Kidney (tissue), 14 donors: ENCODE measurements around the gene TBCD. TPM values are rescaled to one million over a fixed set of nuclear protein-coding genes. Genes with fewer than 3 reads are reported as not detected.

Experiments used
- DNase-seq, 5 donors: peaks; one replicate each; pipeline ENCODE4 v3.0.0-alpha.2; 2013 to 2020
- FAIRE-seq: peaks from 2 replicates; lab custom pipeline; 2012; peaks lifted over from hg19 to GRCh38; lab: Jason Lieb, UNC
- H3K27ac ChIP-seq, 2 donors: one replicate each; pipeline ENCODE4 v1.7.0; 2013; ENCODE audit warnings: low read depth in 2 of 2, low read length in 2 of 2, inconsistent platforms in 1 of 2
- H3K27me3 ChIP-seq: one replicate; pipeline ENCODE4 v1.7.1; 2013; ENCODE audit warnings: low read length, inconsistent platforms; ENCODE audit not compliant: control insufficient read depth, insufficient read depth
- H3K36me3 ChIP-seq, 3 donors: one replicate each; pipeline versions ENCODE4 v1.7.0 to v1.7.1; 2013; ENCODE audit warnings: low read length in 3 of 3, control low read depth in 1 of 3, inconsistent platforms in 1 of 3; ENCODE audit not compliant: insufficient read depth in 3 of 3, control insufficient read depth in 2 of 3
- H3K4me1 ChIP-seq, 3 donors: one replicate each; pipeline versions ENCODE4 v1.7.0 to v1.7.1; 2013; ENCODE audit warnings: low read length in 3 of 3, inconsistent platforms in 1 of 3, low read depth in 1 of 3; ENCODE audit not compliant: control insufficient read depth in 2 of 3, insufficient read depth in 2 of 3
- H3K4me3 ChIP-seq, 3 donors: one replicate each; pipeline versions ENCODE4 v1.7.0 to v1.8.1; 2013; ENCODE audit warnings: low read length in 3 of 3, control low read depth in 1 of 3, inconsistent platforms in 1 of 3
- H3K9ac ChIP-seq, 3 donors: one replicate each; pipeline versions ENCODE4 v1.7.0 to v1.7.1; 2013; ENCODE audit warnings: low read length in 3 of 3, control low read depth in 1 of 3, inconsistent platforms in 1 of 3
- H3K9me3 ChIP-seq, 3 donors: one replicate each; pipeline versions ENCODE4 v1.7.0 to v1.7.1; 2013; ENCODE audit warnings: low read length in 3 of 3, control low read depth in 1 of 3, inconsistent platforms in 1 of 3; ENCODE audit not compliant: control insufficient read depth in 2 of 3, insufficient read depth in 1 of 3
- CTCF ChIP-seq: IDR thresholded peaks from 3 replicates; pipeline ENCODE4 v1.5.1; 2012; ENCODE audit warnings: mild to moderate bottlenecking, moderate library complexity, borderline replicate concordance; ENCODE audit not compliant: insufficient read depth; ENCODE audit errors: extremely low read depth
- intact Hi-C: fragments of 100-400 bp; cut with DNase I; formaldehyde crosslinking; loops from one replicate; pipeline ENCODE4 v1.11.1; 2022
- polyA plus RNA-seq: library from polyadenylated mRNA; stranded (reverse); fragments of 350-450 nt; fragmentation: Illumina TruSeq; extraction: RNeasy Lipid Tissue Mini Kit (QIAGEN cat#74804); gene quantifications from one replicate; pipeline ENCODE4 v1.2.3, GENCODE V29; 2014; ENCODE audit warnings: low read depth, low replicate concordance; ENCODE audit not compliant: insufficient read depth
- total RNA-seq: library from RNA; stranded (reverse); fragmentation: NEBNext Ultra II Directional; extraction: Animal tissue kit (Norgen Biotek cat#: 25700); gene quantifications from one replicate; pipeline ENCODE4 v1.2.1, GENCODE V29; 2021
- donor health status: control.
- donor health status: control.
- donor health status: control.
- donor health status: control.
- donor health status: control.
- donor health status: DM: yes; HTN: yes; CAD: no.
- donor health status: Normal renal cell carcinoma (clear cell type).

The TBCD gene
- total and polyA plus RNA-seq, 2 donors from 2014 or later, result 72.8 to 78.7 TPM

GRCh38 chr17:82888583-82889495, 137.0 kb downstream of the TBCD start:
- peak overlapping the region; percentile 13 to 67 for H3K27ac ChIP-seq

GRCh38 chr17:82889496-82890338, 137.9 kb downstream of the TBCD start:
- no peaks in the 10 kb centered on the region for H3K36me3 ChIP-seq
- intact Hi-C loops, result no loop called here
- TF ChIP-seq CTCF, result no peak
- peak in 2 of 5 donors; percentile 60 to 67 for DNase-seq
- H3K27me3 ChIP-seq, result no peaks in the 10 kb centered on the region
- H3K9me3 ChIP-seq, result no peaks in the 10 kb centered on the region
- H3K27ac ChIP-seq, result peak overlapping the region; percentile 18 to 67
- peak overlapping the region in 1 of 3 donors; percentile 3 for H3K9ac ChIP-seq
- no peak for FAIRE-seq
- no peak overlapping the region for H3K4me3 ChIP-seq
- H3K4me1 ChIP-seq, result peaks cover 11 to 35% (median 27%) of the 10 kb centered on the region in 3 donors

More at GRCh38 chr17:82888583-82889495, 137.0 kb downstream of the TBCD start:
- DNase-seq (peak in 4 of 5 donors; percentile 46 to 73 (median 56)), FAIRE-seq (no peak)
- Histone ChIP-seq H3K9ac (no peak overlapping the region), H3K4me1 (peaks cover 8 to 35% (median 21%) of the 10 kb centered on the region in 3 donors), H3K9me3 (no peaks in the 10 kb centered on the region), H3K36me3 (no peaks in the 10 kb centered on the region), H3K4me3 (no peak overlapping the region), H3K27me3 (no peaks in the 10 kb centered on the region)
- no peak for TF ChIP-seq CTCF
- intact Hi-C loops, result no loop called here

- Histone ChIP-seq H3K9me3 (no peaks in the 10 kb centered on the region), H3K9ac (no peak overlapping the region), H3K27me3 (no peaks in the 10 kb centered on the region), H3K4me1 (peaks cover 11 to 34% (median 27%) of the 10 kb centered on the region in 3 donors), H3K36me3 (peaks cover 0 to 3% (median 0%) of the 10 kb centered on the region in 3 donors), H3K4me3 (no peak overlapping the region), H3K27ac (no peak overlapping the region)
- FAIRE-seq, result no peak
- no peak for TF ChIP-seq CTCF
- intact Hi-C loops, result no loop called here
- no peak for DNase-seq
These were observed 138.5 kb downstream of the TBCD start for GRCh38 chr17:82890339-82890730.
